ENCODE data around the gene SPAG5.

Gene SPAG5, protein sequence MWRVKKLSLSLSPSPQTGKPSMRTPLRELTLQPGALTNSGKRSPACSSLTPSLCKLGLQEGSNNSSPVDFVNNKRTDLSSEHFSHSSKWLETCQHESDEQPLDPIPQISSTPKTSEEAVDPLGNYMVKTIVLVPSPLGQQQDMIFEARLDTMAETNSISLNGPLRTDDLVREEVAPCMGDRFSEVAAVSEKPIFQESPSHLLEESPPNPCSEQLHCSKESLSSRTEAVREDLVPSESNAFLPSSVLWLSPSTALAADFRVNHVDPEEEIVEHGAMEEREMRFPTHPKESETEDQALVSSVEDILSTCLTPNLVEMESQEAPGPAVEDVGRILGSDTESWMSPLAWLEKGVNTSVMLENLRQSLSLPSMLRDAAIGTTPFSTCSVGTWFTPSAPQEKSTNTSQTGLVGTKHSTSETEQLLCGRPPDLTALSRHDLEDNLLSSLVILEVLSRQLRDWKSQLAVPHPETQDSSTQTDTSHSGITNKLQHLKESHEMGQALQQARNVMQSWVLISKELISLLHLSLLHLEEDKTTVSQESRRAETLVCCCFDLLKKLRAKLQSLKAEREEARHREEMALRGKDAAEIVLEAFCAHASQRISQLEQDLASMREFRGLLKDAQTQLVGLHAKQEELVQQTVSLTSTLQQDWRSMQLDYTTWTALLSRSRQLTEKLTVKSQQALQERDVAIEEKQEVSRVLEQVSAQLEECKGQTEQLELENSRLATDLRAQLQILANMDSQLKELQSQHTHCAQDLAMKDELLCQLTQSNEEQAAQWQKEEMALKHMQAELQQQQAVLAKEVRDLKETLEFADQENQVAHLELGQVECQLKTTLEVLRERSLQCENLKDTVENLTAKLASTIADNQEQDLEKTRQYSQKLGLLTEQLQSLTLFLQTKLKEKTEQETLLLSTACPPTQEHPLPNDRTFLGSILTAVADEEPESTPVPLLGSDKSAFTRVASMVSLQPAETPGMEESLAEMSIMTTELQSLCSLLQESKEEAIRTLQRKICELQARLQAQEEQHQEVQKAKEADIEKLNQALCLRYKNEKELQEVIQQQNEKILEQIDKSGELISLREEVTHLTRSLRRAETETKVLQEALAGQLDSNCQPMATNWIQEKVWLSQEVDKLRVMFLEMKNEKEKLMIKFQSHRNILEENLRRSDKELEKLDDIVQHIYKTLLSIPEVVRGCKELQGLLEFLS

DNA sequence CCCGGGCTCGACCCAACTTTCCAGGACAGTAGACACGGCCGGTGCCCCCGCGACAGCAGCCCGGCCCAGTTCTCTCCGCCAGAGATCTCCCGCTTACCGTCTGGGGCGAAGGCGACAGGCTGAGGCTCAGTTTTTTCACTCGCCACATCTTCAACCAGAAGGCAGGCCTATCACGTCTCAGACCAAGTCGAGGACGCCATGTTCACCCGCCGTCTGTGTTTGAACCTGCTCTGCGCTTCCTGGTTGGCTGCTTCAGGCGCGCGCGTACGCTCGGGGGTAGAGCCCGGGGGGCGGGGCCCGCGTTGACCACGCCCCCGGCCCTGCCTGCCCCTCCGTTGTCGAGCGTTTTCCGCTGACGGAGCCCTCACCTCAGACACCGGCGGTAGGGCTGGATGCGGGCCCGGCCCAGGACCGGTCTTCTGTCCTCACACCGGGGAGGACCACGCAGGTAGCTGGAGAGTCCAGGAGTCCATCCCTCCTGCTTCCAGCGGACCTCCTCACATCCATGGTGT lies at the start of gene SPAG5:
Gene SPAG5, minus strand, starts transcription at position 227 of the 512 bp plus-strand sequence. Its CDS starts 79 bp downstream, at position 148.
- peak within 1 kb of the TSS; percentile 93 for H3K4me3 ChIP-seq (ENCODE audit: low read length)
- no peak for TF ChIP-seq ZNF274 (IDR thresholded peaks at IDR 0.05; ENCODE audit: low read depth, low read length)

DNA sequence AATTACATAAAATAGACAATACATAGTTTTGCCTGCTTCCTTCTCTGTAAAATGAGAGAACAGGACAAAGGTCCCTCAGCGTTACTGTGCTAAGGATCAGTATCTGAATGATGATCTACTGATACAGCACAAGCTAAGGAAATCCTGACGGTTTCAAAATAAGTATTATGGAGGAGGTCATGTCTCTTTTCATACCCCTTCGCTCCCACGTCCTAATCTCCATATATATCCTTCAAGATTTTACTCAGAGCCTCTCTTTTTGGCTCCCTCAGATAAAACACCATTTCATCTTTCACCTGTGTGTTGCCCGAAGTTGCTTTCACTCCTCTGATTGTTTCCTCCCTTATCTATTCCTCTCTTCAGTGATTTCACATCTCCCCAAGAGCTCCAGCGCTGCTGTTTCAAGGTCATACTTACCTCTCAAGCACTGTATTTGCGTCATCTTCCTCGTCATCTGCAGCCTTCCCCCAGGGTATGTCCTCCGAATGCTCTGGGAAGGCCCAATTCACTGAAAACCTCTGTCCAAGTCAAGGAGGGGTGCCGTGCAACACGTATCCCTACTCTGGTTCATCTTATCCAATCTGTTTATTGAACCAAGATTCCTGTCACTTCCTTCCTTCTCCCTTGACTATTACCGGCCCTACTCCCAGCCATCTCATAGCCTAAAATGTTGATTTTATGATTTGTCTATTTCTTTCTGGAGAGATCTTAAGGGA lies 47.4 kb upstream of the SPAG5 start:
- no peak for TF ChIP-seq ZNF274 (IDR thresholded peaks at IDR 0.05; ENCODE audit: low read depth, low read length)
- no peak overlapping the region for H3K4me3 ChIP-seq (ENCODE audit: low read length)

DNA sequence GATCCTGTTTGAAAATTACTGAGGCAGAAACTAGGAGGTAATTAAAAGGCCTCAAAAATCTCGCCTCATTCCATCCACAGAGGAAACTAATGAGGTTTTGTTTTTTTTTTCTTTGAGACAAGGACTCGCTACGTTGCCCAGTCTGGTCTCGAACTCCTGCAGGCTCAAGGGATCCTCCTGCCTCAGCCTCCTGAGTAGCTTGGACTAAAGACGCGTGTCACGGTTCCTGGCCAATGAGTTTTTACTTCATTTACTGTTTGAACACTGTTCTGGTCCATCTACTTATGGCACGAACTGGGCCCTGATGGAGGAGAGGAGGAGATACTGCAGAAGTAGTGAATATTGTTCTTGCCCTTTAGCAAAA lies 46.7 kb upstream of the SPAG5 start:
- TF ChIP-seq ZNF274 (IDR thresholded peaks at IDR 0.05; ENCODE audit: low read depth, low read length): no peak
- H3K4me3 ChIP-seq (ENCODE audit: low read length): peak overlapping the region; percentile 88

DNA sequence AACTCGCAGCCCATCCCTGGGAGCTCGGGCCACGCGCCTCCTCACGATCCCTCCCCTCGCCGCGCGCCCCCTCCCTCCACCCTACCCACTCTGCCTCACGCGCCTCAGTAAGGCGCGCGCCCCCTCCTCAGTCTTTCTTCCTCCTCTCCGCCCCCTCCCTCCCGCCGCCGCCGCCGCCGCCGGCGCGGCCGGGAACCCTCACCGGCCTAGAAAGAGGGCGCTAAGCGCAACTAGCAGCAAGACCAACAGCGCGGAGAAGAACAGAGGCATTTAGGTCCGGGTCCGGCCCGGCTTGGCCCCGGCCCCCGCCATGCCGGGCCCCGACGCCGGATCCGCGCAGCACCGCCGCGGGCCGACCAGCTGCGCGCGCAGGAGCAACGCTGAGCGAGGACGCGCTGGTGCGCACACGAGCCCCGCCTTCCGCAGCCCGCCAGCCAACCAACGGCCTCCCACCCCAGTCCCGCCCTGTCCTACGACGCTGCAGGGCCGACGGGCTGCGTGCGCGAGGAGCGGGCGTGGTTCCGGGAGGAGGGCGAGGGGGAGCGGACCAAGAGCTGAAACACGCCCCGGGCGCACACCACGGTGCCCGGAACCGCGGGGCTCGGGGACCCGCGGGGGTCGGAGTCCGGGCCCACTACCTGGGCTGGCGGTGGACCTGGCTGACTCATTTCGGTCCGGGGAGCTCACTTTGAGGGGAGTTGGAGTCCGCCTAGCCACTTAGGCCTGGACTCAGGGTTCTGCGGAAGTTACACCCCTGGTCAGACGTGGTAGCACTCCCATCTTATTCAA lies 46.2 kb upstream of the SPAG5 start, which contains the start of gene BLTP2:
Gene BLTP2, minus strand, starts transcription at position 372 of the 789 bp plus-strand sequence. Its CDS starts 102 bp downstream, at position 270.
- no peak for TF ChIP-seq ZNF274 (IDR thresholded peaks at IDR 0.05; ENCODE audit: low read depth, low read length)
- H3K4me3 ChIP-seq (ENCODE audit: low read length): peak within 1 kb of the TSS; percentile 88

DNA sequence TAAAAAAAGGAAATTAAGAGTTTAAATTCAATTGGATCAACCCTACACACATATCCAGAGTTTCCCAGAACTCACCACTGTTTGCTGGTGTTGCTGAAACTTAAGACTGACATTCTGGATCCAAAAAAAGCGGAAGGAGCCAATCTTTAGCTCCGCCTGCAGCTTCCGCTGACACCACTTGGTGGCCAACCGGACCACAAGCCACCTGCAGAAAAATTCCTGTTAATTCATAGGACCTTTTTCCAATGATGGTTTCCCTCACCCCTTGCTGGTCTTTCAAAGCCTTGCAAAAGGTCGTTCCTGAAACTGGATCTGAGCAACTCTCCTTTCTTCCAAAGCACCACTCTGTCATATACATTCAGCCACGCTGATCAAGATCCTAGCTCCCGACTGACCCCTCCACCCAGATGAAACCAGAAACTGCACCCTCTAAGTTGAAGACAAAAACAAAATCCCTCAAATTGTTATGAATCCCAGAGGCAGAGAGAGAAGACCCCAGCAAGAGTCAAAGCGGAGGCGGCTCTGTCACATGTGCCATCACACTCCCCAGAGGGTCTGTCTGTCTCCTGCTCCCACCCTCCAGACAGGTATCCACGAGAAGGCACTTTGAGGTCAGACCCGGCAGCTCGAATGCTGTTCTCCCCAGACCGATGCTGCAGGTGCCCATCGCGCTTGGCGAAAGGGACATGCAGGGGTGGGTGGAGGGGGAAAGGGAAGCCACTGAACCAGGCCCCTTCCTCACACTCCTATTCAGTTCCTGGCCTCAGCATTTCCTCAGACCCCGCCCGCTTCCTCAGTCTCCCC lies 45.4 kb upstream of the SPAG5 start:
- TF ChIP-seq ZNF274 (IDR thresholded peaks at IDR 0.05; ENCODE audit: low read depth, low read length): no peak
- H3K4me3 ChIP-seq (ENCODE audit: low read length): peak overlapping the region; percentile 75

DNA sequence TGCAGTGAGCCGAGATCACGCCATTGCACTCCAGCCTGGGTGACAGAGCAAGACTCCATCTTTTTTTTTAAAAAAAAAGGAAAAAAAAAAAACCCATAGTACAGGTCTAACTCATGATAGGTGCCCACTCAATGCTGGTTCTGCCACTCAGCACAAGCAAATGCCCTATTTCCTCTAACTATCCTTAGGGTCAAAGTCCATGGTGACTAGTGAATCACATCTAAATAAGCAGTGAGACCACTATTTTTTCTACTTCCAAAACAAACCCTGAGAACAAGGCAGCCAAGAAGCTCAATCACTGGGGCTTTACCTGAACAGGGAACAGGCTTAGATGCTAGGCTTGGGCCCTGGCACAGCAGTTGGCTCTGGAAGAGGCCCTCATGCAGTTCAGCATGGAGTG lies 42.8 kb upstream of the SPAG5 start:
- TF ChIP-seq ZNF274 (IDR thresholded peaks at IDR 0.05; ENCODE audit: low read depth, low read length): no peak
- no peak overlapping the region for H3K4me3 ChIP-seq (ENCODE audit: low read length)

DNA sequence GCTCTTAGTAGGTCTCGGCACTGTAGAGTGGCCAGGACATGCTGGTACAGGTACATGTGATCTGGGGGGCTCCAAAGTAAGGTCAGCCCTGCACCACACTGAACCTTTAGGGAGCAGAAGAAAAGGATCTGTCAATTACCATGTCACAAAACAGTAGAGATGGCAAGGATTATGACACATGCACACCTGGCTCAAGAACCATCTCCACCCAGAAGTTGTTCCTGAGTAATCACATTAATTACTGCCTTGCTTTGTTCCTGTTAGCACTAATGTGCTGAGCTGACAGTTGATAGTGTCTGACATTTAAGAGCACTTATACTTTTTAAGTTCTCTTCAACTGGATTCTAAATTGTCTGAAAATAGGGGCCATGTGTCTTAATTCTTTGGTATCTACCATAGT lies 36.7 kb upstream of the SPAG5 start:
- no peak for TF ChIP-seq ZNF274 (IDR thresholded peaks at IDR 0.05; ENCODE audit: low read depth, low read length)
- no peak overlapping the region for H3K4me3 ChIP-seq (ENCODE audit: low read length)

DNA sequence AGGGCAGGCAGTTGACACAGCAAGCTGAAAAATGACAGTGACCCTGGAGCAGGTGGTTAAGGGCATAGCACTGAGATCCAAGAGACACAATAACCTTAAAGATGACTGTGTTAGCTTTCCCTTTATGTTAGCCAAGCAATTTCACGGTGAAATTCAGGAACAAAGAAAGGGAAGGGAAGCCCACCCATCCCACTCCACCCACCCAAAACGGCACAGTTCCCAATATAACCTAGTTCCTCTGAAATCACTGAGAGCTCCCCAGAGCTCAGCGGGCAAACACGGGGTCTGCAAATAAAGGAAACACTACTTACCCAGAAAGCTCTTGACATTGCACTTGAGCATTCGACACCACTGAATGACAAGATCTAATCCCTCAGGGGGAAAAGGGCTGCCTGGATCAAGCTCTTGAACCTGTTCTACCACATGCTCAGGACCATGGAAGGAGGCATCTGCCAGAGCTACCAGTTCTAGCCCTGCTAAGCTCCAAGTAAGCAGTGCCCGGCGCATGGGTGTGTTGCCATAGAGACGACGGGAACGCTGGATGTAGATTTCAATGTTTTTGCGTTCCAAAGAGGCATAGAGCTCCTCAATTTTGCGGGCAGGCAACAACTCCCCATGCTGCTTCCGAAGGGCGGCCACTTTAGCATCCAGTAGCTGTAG lies 35.5 kb upstream of the SPAG5 start:
- TF ChIP-seq ZNF274 (IDR thresholded peaks at IDR 0.05; ENCODE audit: low read depth, low read length): no peak
- H3K4me3 ChIP-seq (ENCODE audit: low read length): no peak overlapping the region

DNA sequence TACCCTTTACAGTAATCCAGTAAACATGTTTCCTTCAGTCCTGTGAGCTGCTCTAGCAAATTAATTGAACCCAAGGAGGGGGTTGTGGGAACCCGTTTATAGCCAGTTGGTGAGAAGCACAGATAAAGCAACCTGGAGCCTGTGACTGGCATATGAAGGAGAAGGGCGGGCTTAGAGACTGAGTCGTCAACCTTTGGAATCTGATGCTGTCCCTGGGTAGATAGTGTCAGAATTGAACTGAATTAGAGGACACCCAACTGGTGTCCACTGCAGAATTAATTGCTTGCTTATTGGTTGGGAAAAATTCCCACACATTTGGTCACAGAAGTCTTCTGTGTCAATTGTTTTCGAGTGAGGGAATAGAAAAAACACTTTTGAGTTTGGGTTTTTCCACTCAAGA lies 28.0 kb upstream of the SPAG5 start:
- no peak for TF ChIP-seq ZNF274 (IDR thresholded peaks at IDR 0.05; ENCODE audit: low read depth, low read length)
- H3K4me3 ChIP-seq (ENCODE audit: low read length): no peak overlapping the region

DNA sequence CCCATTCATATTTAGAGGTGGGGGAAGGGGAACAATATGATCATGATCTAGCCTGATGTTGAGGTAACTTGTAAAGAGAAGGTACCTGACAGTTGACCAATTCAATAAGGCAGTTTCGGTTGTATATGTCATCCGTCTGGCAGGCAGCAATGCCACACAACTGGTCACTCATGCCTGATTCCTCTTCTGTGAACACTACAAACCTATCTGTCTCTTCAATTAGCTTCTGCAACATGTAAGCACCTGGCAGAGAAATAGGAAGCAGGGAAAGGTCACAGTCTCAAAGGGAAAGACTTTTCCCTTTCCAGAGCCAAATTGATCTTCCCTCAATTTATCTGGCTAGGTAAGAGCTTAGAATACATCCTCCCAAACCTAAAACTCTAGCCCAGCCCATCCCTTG lies 25.3 kb upstream of the SPAG5 start:
- TF ChIP-seq ZNF274 (IDR thresholded peaks at IDR 0.05; ENCODE audit: low read depth, low read length): no peak
- no peak overlapping the region for H3K4me3 ChIP-seq (ENCODE audit: low read length)

DNA sequence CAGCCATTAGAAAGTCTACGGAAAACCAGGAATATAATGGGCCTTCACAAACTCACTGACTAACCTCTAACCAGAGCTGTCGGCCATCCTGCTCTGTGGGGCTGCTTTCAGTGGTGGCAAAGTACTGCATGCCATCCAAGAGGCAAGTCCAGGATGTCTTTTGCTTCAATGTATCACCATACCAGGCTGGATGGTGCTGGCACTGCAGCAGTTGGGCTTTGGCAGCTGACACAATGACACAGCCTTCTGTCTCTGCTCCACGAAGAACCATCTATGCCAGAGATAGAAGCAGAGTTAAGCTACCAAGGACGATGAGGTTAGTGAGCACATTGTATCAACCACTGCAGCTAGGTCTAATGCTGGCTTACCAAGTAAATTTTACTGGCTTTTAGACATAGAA lies 24.9 kb upstream of the SPAG5 start:
- no peak overlapping the region for H3K4me3 ChIP-seq (ENCODE audit: low read length)
- no peak for TF ChIP-seq ZNF274 (IDR thresholded peaks at IDR 0.05; ENCODE audit: low read depth, low read length)
